SU-DHL-6 (cell line): ENCODE results near the gene PALM.

Experiments used
- H2AFZ ChIP-seq: fragments of 200-600 bp; sonication (generic); 2 replicates; pipeline ENCODE4 v1.6.1; 2014; ENCODE audit warnings: low read depth, mild to moderate bottlenecking, moderate library complexity, mixed read lengths, antibody characterized with exemption, low read length; ENCODE audit not compliant: severe bottlenecking
- H3F3A ChIP-seq: fragments of 200-600 bp; shearing (Covaris generic); 2 replicates; pipeline ENCODE4 v1.6.0; 2016; ENCODE audit warnings: antibody characterized with exemption, mild to moderate bottlenecking; ENCODE audit not compliant: insufficient read depth
- H3K27ac ChIP-seq: fragments of 200-600 bp; sonication (generic); 2 replicates; pipeline ENCODE4 v1.5.1; 2016; ENCODE audit warnings: low read depth, mild to moderate bottlenecking, low read length, moderate library complexity, mixed read lengths
- H3K27me3 ChIP-seq: fragments of 200-600 bp; sonication (generic), shearing (Covaris generic); 2 replicates; pipeline ENCODE4 v1.6.0; 2014; ENCODE audit warnings: mild to moderate bottlenecking, low read length
- H3K36me3 ChIP-seq: fragments of 200-600 bp; sonication (generic); 2 replicates; pipeline ENCODE4 v1.6.1; 2014; ENCODE audit warnings: mild to moderate bottlenecking, low read length, mixed read lengths
- H3K4me2 ChIP-seq: fragments of 300-600, 200-600 bp; shearing (Covaris generic), sonication (generic); 2 replicates; pipeline ENCODE4 v1.6.0; 2014; ENCODE audit warnings: low read length, low read depth, mild to moderate bottlenecking; ENCODE audit not compliant: poor library complexity, severe bottlenecking
- H3K4me3 ChIP-seq: fragments of 200-600 bp; sonication (generic); 2 replicates; pipeline ENCODE4 v1.5.1; 2014; ENCODE audit warnings: antibody characterized with exemption, low read length, mild to moderate bottlenecking, mixed read lengths; ENCODE audit not compliant: insufficient read depth, poor library complexity, severe bottlenecking
- H3K79me2 ChIP-seq: fragments of 200-600 bp; sonication (generic); 2 replicates; pipeline ENCODE4 v1.6.1; 2014; ENCODE audit warnings: mild to moderate bottlenecking, low read length, moderate library complexity; ENCODE audit not compliant: insufficient read depth
- H3K9ac ChIP-seq: fragments of 200-600 bp; sonication (generic); 2 replicates; pipeline ENCODE4 v1.7.0; 2014; ENCODE audit warnings: mild to moderate bottlenecking, low read length
- H3K9me2 ChIP-seq: fragments of 200-600 bp; sonication (generic); replicated peaks from 2 replicates; pipeline ENCODE4 v1.6.1; 2014; ENCODE audit warnings: low read length; ENCODE audit not compliant: insufficient read depth
- H3K9me3 ChIP-seq: fragments of 200-600 bp; sonication (generic); 2 replicates; pipeline ENCODE4 v1.6.1; 2014; ENCODE audit warnings: low read length, mixed read lengths; ENCODE audit not compliant: insufficient read depth
- H4K20me1 ChIP-seq: fragments of 200-600 bp; sonication (generic); 2 replicates; pipeline ENCODE4 v1.6.1; 2014; ENCODE audit warnings: low read depth, mild to moderate bottlenecking, antibody characterized with exemption, low read length, moderate library complexity, mixed read lengths
- EZH2phosphoT487 ChIP-seq: fragments of 200-600 bp; sonication (generic), shearing (Covaris generic); conservative IDR thresholded peaks from 2 replicates; pipeline ENCODE4 v1.6.1; 2018; ENCODE audit warnings: mild to moderate bottlenecking, antibody characterized with exemption, low read length, moderate library complexity, mixed read lengths
- TF ChIP-seq, protein P1 (sequence below): fragments of 200-600 bp; sonication (generic); IDR thresholded peaks from one replicate; pipeline ENCODE4 v1.5.1; 2017; ENCODE audit warnings: antibody characterized with exemption, mild to moderate bottlenecking, low read length, moderate library complexity; ENCODE audit not compliant: insufficient read depth, poor library complexity, severe bottlenecking

The PALM gene

DNA sequence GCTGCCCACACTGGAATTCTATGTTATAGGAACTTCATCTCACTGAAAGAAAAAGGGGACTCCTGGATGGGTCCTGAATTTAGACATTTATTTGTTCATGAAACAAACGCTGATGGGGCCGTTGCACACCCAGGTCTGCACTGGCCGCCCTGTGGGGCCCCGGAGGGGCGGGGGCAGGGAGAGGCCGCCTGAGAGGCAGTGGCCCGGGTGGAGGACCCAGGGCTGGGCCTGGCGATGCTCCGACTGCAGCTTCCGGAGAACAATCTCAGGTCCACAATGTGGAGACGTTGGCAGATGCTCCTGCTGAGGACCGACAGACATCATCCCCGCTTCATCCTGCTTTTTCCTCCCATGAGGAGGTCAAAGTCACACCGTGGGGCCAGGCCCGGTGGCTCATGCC lies 72.2 kb downstream of the PALM start:
- no peak for TF ChIP-seq EZH2phosphoT487
- TF ChIP-seq, protein P1, sequence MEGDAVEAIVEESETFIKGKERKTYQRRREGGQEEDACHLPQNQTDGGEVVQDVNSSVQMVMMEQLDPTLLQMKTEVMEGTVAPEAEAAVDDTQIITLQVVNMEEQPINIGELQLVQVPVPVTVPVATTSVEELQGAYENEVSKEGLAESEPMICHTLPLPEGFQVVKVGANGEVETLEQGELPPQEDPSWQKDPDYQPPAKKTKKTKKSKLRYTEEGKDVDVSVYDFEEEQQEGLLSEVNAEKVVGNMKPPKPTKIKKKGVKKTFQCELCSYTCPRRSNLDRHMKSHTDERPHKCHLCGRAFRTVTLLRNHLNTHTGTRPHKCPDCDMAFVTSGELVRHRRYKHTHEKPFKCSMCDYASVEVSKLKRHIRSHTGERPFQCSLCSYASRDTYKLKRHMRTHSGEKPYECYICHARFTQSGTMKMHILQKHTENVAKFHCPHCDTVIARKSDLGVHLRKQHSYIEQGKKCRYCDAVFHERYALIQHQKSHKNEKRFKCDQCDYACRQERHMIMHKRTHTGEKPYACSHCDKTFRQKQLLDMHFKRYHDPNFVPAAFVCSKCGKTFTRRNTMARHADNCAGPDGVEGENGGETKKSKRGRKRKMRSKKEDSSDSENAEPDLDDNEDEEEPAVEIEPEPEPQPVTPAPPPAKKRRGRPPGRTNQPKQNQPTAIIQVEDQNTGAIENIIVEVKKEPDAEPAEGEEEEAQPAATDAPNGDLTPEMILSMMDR, result no peak
- H3K27me3 ChIP-seq, result no peaks in the 10 kb centered on the region

GRCh38 chr19:781800-782184 lies 73.1 kb downstream of the PALM start:
- Histone ChIP-seq H3K79me2 (no peaks in the 10 kb centered on the region), H3K4me2 (no peak overlapping the region), H3K4me3 (no peak overlapping the region), H2AFZ (no peak overlapping the region), H3F3A (no peaks in the 10 kb centered on the region), H3K27ac (no peak overlapping the region), H3K36me3 (no peaks in the 10 kb centered on the region), H4K20me1 (no peaks in the 10 kb centered on the region), H3K9me3 (no peaks in the 10 kb centered on the region), H3K9me2 (no peaks in the 10 kb centered on the region), H3K27me3 (no peaks in the 10 kb centered on the region), H3K9ac (no peak overlapping the region)
- TF ChIP-seq, protein P1, result no peak
- no peak for TF ChIP-seq EZH2phosphoT487

More for the DNA sequence above, 72.2 kb downstream of the PALM start:
- no peak overlapping the region for H3K27ac ChIP-seq
- no peaks in the 10 kb centered on the region for H3K9me2 ChIP-seq
- no peaks in the 10 kb centered on the region for H3K36me3 ChIP-seq
- no peaks in the 10 kb centered on the region for H3F3A ChIP-seq
- no peaks in the 10 kb centered on the region for H3K9me3 ChIP-seq
- H3K4me2 ChIP-seq, result no peak overlapping the region
- no peaks in the 10 kb centered on the region for H3K79me2 ChIP-seq
- H4K20me1 ChIP-seq, result no peaks in the 10 kb centered on the region
- no peak overlapping the region for H2AFZ ChIP-seq
- H3K9ac ChIP-seq, result no peak overlapping the region
- H3K4me3 ChIP-seq, result no peak overlapping the region

GRCh38 chr19:782185-782877 lies 73.6 kb downstream of the PALM start:
- Histone ChIP-seq H3K9ac (no peak overlapping the region), H2AFZ (no peak overlapping the region), H3K27me3 (no peaks in the 10 kb centered on the region)

More at GRCh38 chr19:782185-782877, 73.6 kb downstream of the PALM start:
- TF ChIP-seq, protein P1, result no peak
- TF ChIP-seq EZH2phosphoT487, result no peak
- Histone ChIP-seq H3K36me3 (no peaks in the 10 kb centered on the region), H3K9me3 (no peaks in the 10 kb centered on the region), H3K9me2 (no peaks in the 10 kb centered on the region), H4K20me1 (no peaks in the 10 kb centered on the region), H3K79me2 (no peaks in the 10 kb centered on the region), H3K4me2 (no peak overlapping the region), H3K4me3 (no peak overlapping the region), H3K27ac (no peak overlapping the region), H3F3A (no peaks in the 10 kb centered on the region)
